IMR-90 (cell line): ENCODE measurements around the gene ZNF503. TPM values are rescaled to one million over a fixed set of nuclear protein-coding genes. Genes with fewer than 3 reads are reported as not detected.

Source experiments
- ATAC-seq: fragments of 200-7000 bp; cut with Tn5 transposase; 2 replicates; pipeline ENCODE4 v1.9.1; 2020; ENCODE audit warnings: low read depth, mild to moderate bottlenecking, moderate library complexity
- BruUV-seq: library from RNA; stranded (reverse); fragments of 400-500 nt; replicated peaks from 2 replicates; lab custom pipeline; 2021; lab: Mats Ljungman, UMichigan
- CTCF ChIA-PET: fragments of 300-600 bp; formaldehyde crosslinking; extraction: SDS; loops from one replicate; lab custom pipeline; 2021; ENCODE audit warnings: antibody characterized with exemption; lab: Yijun Ruan, JAX
- POLR2A ChIA-PET: fragments of 300-600 bp; sonication (Branson Sonifier 250); formaldehyde crosslinking; loops from one replicate; lab custom pipeline; 2022; ENCODE audit warnings: antibody characterized with exemption; ENCODE audit not compliant: unreplicated experiment; lab: Charles Lee
- DNase-seq: peaks from one replicate; pipeline ENCODE4 v3.0.0; 2013
- H2AFZ ChIP-seq: replicated peaks from 2 replicates; pipeline ENCODE3; 2013; ENCODE audit warnings: low read length, mild to moderate bottlenecking; ENCODE audit not compliant: poor library complexity
- H2AK5ac ChIP-seq: 2 replicates; pipeline ENCODE4 v1.6.1; 2013; ENCODE audit warnings: low read depth, low read length, inconsistent platforms
- H2AK9ac ChIP-seq: replicated peaks from 2 replicates; pipeline ENCODE3; 2013; ENCODE audit warnings: mild to moderate bottlenecking, low read depth, low read length, moderate library complexity; ENCODE audit not compliant: poor library complexity
- H2BK120ac ChIP-seq: 2 replicates; pipeline ENCODE4 v1.6.1; 2013; ENCODE audit warnings: low read depth, low read length, inconsistent platforms
- H2BK15ac ChIP-seq: 3 replicates; pipeline ENCODE4 v1.6.1; 2013; ENCODE audit warnings: low read depth, low read length, inconsistent platforms
- H2BK20ac ChIP-seq: 2 replicates; pipeline ENCODE4 v1.6.1; 2013; ENCODE audit warnings: low read depth, mild to moderate bottlenecking, inconsistent platforms, low read length, moderate library complexity
- H2BK5ac ChIP-seq: 2 replicates; pipeline ENCODE4 v1.6.1; 2013; ENCODE audit warnings: mild to moderate bottlenecking, low read depth, low read length, inconsistent platforms; ENCODE audit not compliant: poor library complexity, severe bottlenecking
- H3K14ac ChIP-seq: replicated peaks from 2 replicates; pipeline ENCODE4 v1.6.1; 2013; ENCODE audit warnings: low read depth, low read length, inconsistent platforms
- H3K18ac ChIP-seq: 2 replicates; pipeline ENCODE4 v1.6.1; 2013; ENCODE audit warnings: low read depth, low read length, control low read depth
- H3K23ac ChIP-seq: 2 replicates; pipeline ENCODE4 v1.6.1; 2013; ENCODE audit warnings: low read depth, low read length, inconsistent platforms
- H3K27ac ChIP-seq: 2 replicates; pipeline ENCODE4 v1.5.1; 2013; ENCODE audit warnings: mild to moderate bottlenecking, control low read depth, low read length; ENCODE audit not compliant: insufficient read depth
- H3K27me3 ChIP-seq: 2 replicates; pipeline ENCODE4 v1.6.1; 2013; ENCODE audit warnings: low read length; ENCODE audit not compliant: control insufficient read depth, insufficient read depth
- H3K36me3 ChIP-seq: 2 replicates; pipeline ENCODE4 v1.6.1; 2013; ENCODE audit warnings: low read length, mixed read lengths; ENCODE audit not compliant: control insufficient read depth, insufficient read depth
- H3K4ac ChIP-seq: 2 replicates; pipeline ENCODE4 v1.6.1; 2013; ENCODE audit warnings: low read depth, low read length, inconsistent platforms
- H3K4me1 ChIP-seq: 2 replicates; pipeline ENCODE4 v1.6.1; 2013; ENCODE audit warnings: low read length, mixed read lengths; ENCODE audit not compliant: control insufficient read depth, insufficient read depth
- H3K4me2 ChIP-seq: 2 replicates; pipeline ENCODE4 v1.6.1; 2013; ENCODE audit warnings: low read depth, mild to moderate bottlenecking, control low read depth, low read length, moderate library complexity
- H3K4me3 ChIP-seq: 2 replicates; pipeline ENCODE4 v1.5.1; 2013; ENCODE audit warnings: low read depth, mild to moderate bottlenecking, control low read depth, low read length, moderate library complexity; ENCODE audit not compliant: insufficient read depth
- H3K56ac ChIP-seq: 2 replicates; pipeline ENCODE4 v1.6.1; 2013; ENCODE audit warnings: low read length, inconsistent platforms; ENCODE audit not compliant: insufficient read depth; ENCODE audit errors: extremely low read depth
- H3K79me1 ChIP-seq, 2 experiments: 2 replicates each; pipeline ENCODE4 v1.6.1; 2013; ENCODE audit warnings: low read length in 2 of 2, inconsistent platforms in 1 of 2, low read depth in 1 of 2
- H3K9ac ChIP-seq: 2 replicates; pipeline ENCODE4 v1.6.1; 2013; ENCODE audit warnings: low read depth, low read length, control low read depth
- H3K9me1 ChIP-seq: 2 replicates; pipeline ENCODE4 v1.6.1; 2013; ENCODE audit warnings: low read length, inconsistent platforms; ENCODE audit not compliant: insufficient read depth
- H3K9me3 ChIP-seq: 2 replicates; pipeline ENCODE4 v1.6.1; 2013; ENCODE audit warnings: low read length; ENCODE audit not compliant: control insufficient read depth, insufficient read depth
- H4K20me1 ChIP-seq: 2 replicates; pipeline ENCODE4 v1.6.1; 2013; ENCODE audit warnings: low read length, inconsistent platforms; ENCODE audit not compliant: insufficient read depth
- H4K5ac ChIP-seq: 2 replicates; pipeline ENCODE4 v1.6.1; 2013; ENCODE audit warnings: mild to moderate bottlenecking, low read depth, low read length, control low read depth
- H4K8ac ChIP-seq, 2 experiments: 2 replicates each; pipeline ENCODE4 v1.6.1; 2013; ENCODE audit warnings: low read depth in 2 of 2, low read length in 2 of 2, control low read depth in 1 of 2, inconsistent platforms in 1 of 2
- H4K91ac ChIP-seq: 2 replicates; pipeline ENCODE4 v1.6.1; 2013; ENCODE audit warnings: low read depth, low read length, inconsistent platforms; ENCODE audit not compliant: insufficient read depth
- BHLHE40 ChIP-seq: fragments of 150-350 bp; IDR thresholded peaks from 2 replicates; pipeline ENCODE4 v1.6.1; 2016; ENCODE audit warnings: mild to moderate bottlenecking, low read depth, low read length
- CHD1 ChIP-seq: IDR thresholded peaks from 2 replicates; pipeline ENCODE4 v1.6.1; 2012; ENCODE audit warnings: low read depth, low read length, improper control_type of control experiment
- CTCF ChIP-seq: conservative IDR thresholded peaks from 2 replicates; pipeline ENCODE4 v1.5.1; 2012; ENCODE audit warnings: mild to moderate bottlenecking, low read depth, low read length, improper control_type of control experiment
- FOS ChIP-seq: fragments of 150-350 bp; IDR thresholded peaks from 2 replicates; pipeline ENCODE4 v1.6.1; 2016; ENCODE audit warnings: low read depth, low read length
- MAFK ChIP-seq: IDR thresholded peaks from 2 replicates; pipeline ENCODE4 v1.6.1; 2012; ENCODE audit warnings: low read depth, low read length, improper control_type of control experiment
- MXI1 ChIP-seq: IDR thresholded peaks from 2 replicates; pipeline ENCODE4 v1.6.1; 2012; ENCODE audit warnings: low read depth, mild to moderate bottlenecking, low read length, moderate library complexity, borderline replicate concordance
- NFE2L2 ChIP-seq: fragments of 150-350 bp; IDR thresholded peaks from 2 replicates; pipeline ENCODE4 v1.6.1; 2016; ENCODE audit warnings: low read depth, mild to moderate bottlenecking, low read length
- POLR2A ChIP-seq: IDR thresholded peaks from 2 replicates; pipeline ENCODE4 v1.6.1; 2012; ENCODE audit warnings: mild to moderate bottlenecking, low read depth, low read length
- RAD21 ChIP-seq: IDR thresholded peaks from 2 replicates; pipeline ENCODE4 v1.6.1; 2012; ENCODE audit warnings: low read length, improper control_type of control experiment
- RCOR1 ChIP-seq: IDR thresholded peaks from 2 replicates; pipeline ENCODE4 v1.6.1; 2012; ENCODE audit warnings: mild to moderate bottlenecking, low read length, improper control_type of control experiment; ENCODE audit not compliant: insufficient replicate concordance
- RFX5 ChIP-seq: IDR thresholded peaks from 2 replicates; pipeline ENCODE4 v1.8.0; 2012; ENCODE audit warnings: low read depth, mild to moderate bottlenecking, low read length, moderate library complexity
- SMC3 ChIP-seq: fragments of 150-350 bp; IDR thresholded peaks from 2 replicates; pipeline ENCODE4 v1.6.1; 2016; ENCODE audit warnings: low read depth, mild to moderate bottlenecking, antibody characterized with exemption, low read length, moderate library complexity
- USF2 ChIP-seq: fragments of 150-350 bp; IDR thresholded peaks from 2 replicates; pipeline ENCODE4 v1.6.1; 2017; ENCODE audit warnings: mild to moderate bottlenecking, antibody characterized with exemption, low read length, low read depth
- WGBS, 2 experiments: methylation state at CpG; one replicate each; pipeline versions ENCODE4 v1.1.5 to v1.1.7; 2013; ENCODE audit warnings: missing lambda C conversion rate in 2 of 2; ENCODE audit not compliant: insufficient read length in 1 of 2; ENCODE audit errors: extremely low coverage in 2 of 2; 5-methylcytosine and 5-hydroxymethylcytosine counted together
- dilution Hi-C: fragments of 300-500 bp; cut with HindIII; formaldehyde crosslinking; loops from one replicate; pipeline ENCODE4 v1.14.3; 2018; ENCODE audit warnings: low sequenced_read_pairs; ENCODE audit not compliant: unreplicated experiment
- in situ Hi-C: fragments of 300-500 bp; cut with MboI; formaldehyde crosslinking; loops from 3 replicates; pipeline ENCODE4 v1.14.3; 2019; ENCODE audit warnings: low sequenced_read_pairs, inconsistent platforms, mixed read lengths
- intact Hi-C: fragments of 100-400 bp; cut with micrococcal nuclease; formaldehyde crosslinking; loops from 2 replicates; pipeline ENCODE4 v1.10.0; 2022
- polyA plus RNA-seq, 3 experiments: library from polyadenylated mRNA; depleted of rRNA; stranded (reverse); fragments of >200 nt; gene quantifications; 2 replicates each; pipeline ENCODE4 v1.2.3, GENCODE V29; 2012; ENCODE audit warnings: low replicate concordance in 1 of 3
- total RNA-seq: library from RNA; depleted of rRNA; stranded (reverse); fragments of >200 nt; gene quantifications from 2 replicates; pipeline ENCODE4 v1.2.3, GENCODE V29; 2012

ZNF503 gene
- total and polyA plus RNA-seq, 2 of the 4 experiments (the other 2 are of a cell fraction): 0.36 to 5.8 TPM

GRCh38 chr10:75405598-75406461, 4.3 kb upstream of the ZNF503 start:
- H2BK15ac ChIP-seq: no peak overlapping the region
- H3K27ac ChIP-seq: no peak overlapping the region
- 46% methylated on average over 16 of the region's 39 CpGs; no CpG with 5 or more reads in 1 of the 2 experiments for WGBS, 2 experiments
- BruUV-seq: no TSS peak
- H4K5ac ChIP-seq: no peak overlapping the region
- no peak overlapping the region for H3K56ac ChIP-seq
- POLR2A ChIA-PET: interaction anchor here (0.6 kb wide), 1 partner anchor 1676 kb away, joined by 4 read pairs; no protein-coding TSS in a partner anchor
- H3K79me1 ChIP-seq: no peaks in the 10 kb centered on the region; a peak in 1 of 4 replicates
- H3K4me3 ChIP-seq: no peak overlapping the region
- peaks cover 3% of the 10 kb centered on the region; the same call in 1 of the 2 replicates for H4K20me1 ChIP-seq
- H4K91ac ChIP-seq: no peak overlapping the region; the same call in 1 of the 2 replicates
- no peak overlapping the region for H3K9ac ChIP-seq
- dilution Hi-C loops (no loop called here), intact Hi-C loops (loop anchor here (10.0 kb wide), 1 partner anchor 1029 kb away; no protein-coding TSS in a partner anchor), in situ Hi-C loops (loop anchor here (10.0 to 25.0 kb wide), 4 partner anchors 631 to 1581 kb away; no protein-coding TSS in a partner anchor)
- H3K27me3 ChIP-seq: peaks cover 10% of the 10 kb centered on the region; the same call in 1 of the 2 replicates
- DNase-seq: no peak
- no peak overlapping the region for H3K4ac ChIP-seq
- H3K9me3 ChIP-seq: no peaks in the 10 kb centered on the region
- H3K4me2 ChIP-seq: no peak overlapping the region
- no peak overlapping the region for H3K18ac ChIP-seq
- H3K14ac ChIP-seq: no peak overlapping the region
- H2BK5ac ChIP-seq: no peak overlapping the region
- ATAC-seq: no peak
- CTCF ChIA-PET: no interaction called here
- H2AFZ ChIP-seq: peak overlapping the region; percentile 47
- H3K36me3 ChIP-seq: 0 out of 2 replicates have a peak, but pooled peaks cover 1% of the 10 kb centered on the region
- no peaks in the 10 kb centered on the region for H3K9me1 ChIP-seq
- no peak overlapping the region for H3K23ac ChIP-seq
- no peak overlapping the region for H2BK120ac ChIP-seq
- no peak for TF ChIP-seq BHLHE40
- no peak for TF ChIP-seq CTCF
- TF ChIP-seq RCOR1: no peak
- no peak for TF ChIP-seq MXI1
- TF ChIP-seq FOS: no peak
- no peak for TF ChIP-seq CHD1
- TF ChIP-seq MAFK: no peak
- no peak for TF ChIP-seq RFX5
- TF ChIP-seq USF2: no peak
- TF ChIP-seq NFE2L2: no peak
- no peak for TF ChIP-seq POLR2A
- TF ChIP-seq RAD21: no peak
- TF ChIP-seq SMC3: no peak
- peaks cover 2% of the 10 kb centered on the region; the same call in 1 of the 2 replicates for H3K4me1 ChIP-seq
- H2AK5ac ChIP-seq: no peak overlapping the region
- no peak overlapping the region for H2AK9ac ChIP-seq
- H2BK20ac ChIP-seq: no peak overlapping the region
- H4K8ac ChIP-seq: no peak overlapping the region
